Measurements from ENCODE around the gene RNF2. TPM values are rescaled to one million over a fixed set of nuclear protein-coding genes. Genes with fewer than 3 reads are reported as not detected.

RNF2 gene
- total and polyA plus RNA-seq, 2 of the 13 experiments (the other 11 are each of a cell fraction or from before 2014, with no cell fraction given): 19.3 to 21.7 TPM

GRCh38 chr1:185044981-185045813 lies at the start of gene RNF2 (continued):
- TF ChIP-seq NFAT5 (CRISPR knock-in tag; IDR thresholded peaks at IDR 0.05) (0 out of 2 replicates have a peak, but pooled peaks have one; percentile 36), SAP130 (CRISPR knock-in tag; IDR thresholded peaks at IDR 0.05; ENCODE audit: low read depth) (no peak; the same call in 1 of the 2 replicates), ZNF577 (CRISPR knock-in tag; IDR thresholded peaks at IDR 0.05; ENCODE audit: borderline replicate concordance, low read depth) (no peak), ZFP90 (CRISPR knock-in tag; IDR thresholded peaks at IDR 0.05; ENCODE audit: borderline replicate concordance) (no peak), ZBTB7B (CRISPR knock-in tag; IDR thresholded peaks at IDR 0.05) (peak; percentile 97), PHF20 (CRISPR knock-in tag; IDR thresholded peaks at IDR 0.05) (no peak), DZIP1 (CRISPR knock-in tag; IDR thresholded peaks at IDR 0.05) (no peak; the same call in 1 of the 2 replicates), PATZ1 (CRISPR knock-in tag; IDR thresholded peaks at IDR 0.05) (peak; percentile 70), TCF12 (IDR thresholded peaks at IDR 0.05) (no peak), TCF12 (CRISPR knock-in tag; IDR thresholded peaks at IDR 0.05) (no peak), TERF1 (CRISPR knock-in tag; IDR thresholded peaks at IDR 0.05) (no peak), SRF (IDR thresholded peaks at IDR 0.05; ENCODE audit: low read depth, low read length) (no peak), FOSL1 (CRISPR knock-in tag; IDR thresholded peaks at IDR 0.05; ENCODE audit: borderline replicate concordance) (no peak), ZNF280B (CRISPR knock-in tag; IDR thresholded peaks at IDR 0.05; ENCODE audit: borderline replicate concordance) (no peak), RAD21 (CRISPR knock-in tag; IDR thresholded peaks at IDR 0.05) (peak; percentile 23; the same call in 1 of the 2 replicates)

Measured in HepG2 (cell line).